GM21515 (cell line): Measurements from ENCODE around the gene KRT5.

Source experiments
- ATAC-seq: cut with Tn5 transposase; IDR thresholded peaks from one replicate; pipeline ENCODE4 v1.9.1; 2021; ENCODE audit not compliant: unreplicated experiment

KRT5 gene

DNA sequence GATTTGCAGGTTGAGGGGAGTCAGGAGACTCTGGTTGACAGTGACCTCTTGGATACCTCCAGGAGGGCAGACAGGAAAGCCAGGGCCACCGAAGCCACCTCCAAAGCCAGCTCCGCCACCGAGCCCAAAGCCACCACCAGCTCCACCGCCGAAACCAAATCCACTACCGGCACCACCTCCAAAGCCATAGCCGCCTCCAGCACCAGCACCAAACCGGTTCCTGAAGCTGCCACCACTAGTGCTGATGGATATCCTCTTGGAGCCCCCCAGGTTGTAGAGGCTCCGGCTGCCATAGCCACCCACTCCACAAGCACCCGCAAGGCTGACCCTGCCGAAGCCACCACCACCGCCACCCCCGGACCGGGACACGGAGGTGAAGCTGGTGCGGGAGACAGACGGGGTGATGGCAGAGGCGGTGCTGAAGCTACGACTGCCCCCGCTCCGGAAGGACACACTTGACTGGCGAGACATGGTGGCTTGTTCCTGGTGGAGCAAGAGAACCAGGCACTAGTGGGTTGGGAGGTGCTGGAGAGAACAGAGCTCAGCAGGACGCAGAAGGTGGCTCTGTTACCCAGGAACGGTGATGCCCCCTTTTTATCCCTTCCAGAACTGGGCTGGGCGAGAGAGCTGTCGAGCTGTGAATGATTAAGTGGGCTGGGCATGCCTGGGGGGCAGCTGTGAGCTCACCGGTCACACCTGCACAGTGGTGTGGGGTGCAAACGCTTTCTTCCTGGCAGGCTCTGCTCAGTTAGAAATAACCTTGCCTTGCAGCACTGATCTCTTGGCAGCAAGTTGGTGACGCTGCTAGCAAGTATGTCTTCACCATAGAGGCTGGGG, at the start of gene KRT5:
Gene KRT5, minus strand, starts transcription at position 569 of the 837 bp plus-strand sequence. Its CDS starts 98 bp downstream, at position 471.
- ATAC-seq, result no peak

GRCh38 chr12:52568111-52568510, 47.9 kb upstream of the KRT5 start:
- no peak for ATAC-seq

DNA sequence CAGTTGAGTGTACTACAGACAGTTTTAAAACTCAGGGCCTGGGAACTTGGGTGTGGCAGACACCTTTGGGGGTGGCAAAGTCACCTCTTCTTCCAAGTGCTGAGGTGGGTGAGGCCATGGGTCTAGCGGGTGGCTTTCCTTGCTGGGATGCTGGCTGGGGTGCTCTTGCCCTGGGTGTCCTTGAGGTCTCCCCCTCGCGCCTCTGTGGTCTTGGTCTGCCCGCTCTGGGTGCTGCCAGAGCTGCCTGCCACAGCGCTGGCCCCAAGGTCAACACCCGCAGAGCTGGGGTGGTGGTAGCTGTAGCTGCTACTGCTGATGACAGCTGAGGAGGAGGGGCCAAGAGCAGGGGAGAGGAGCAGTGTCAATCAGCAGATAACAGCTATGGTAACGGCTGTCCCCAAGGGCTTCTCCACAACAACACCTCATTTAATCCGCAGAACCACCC, 46.7 kb upstream of the KRT5 start:
- no peak for ATAC-seq

DNA sequence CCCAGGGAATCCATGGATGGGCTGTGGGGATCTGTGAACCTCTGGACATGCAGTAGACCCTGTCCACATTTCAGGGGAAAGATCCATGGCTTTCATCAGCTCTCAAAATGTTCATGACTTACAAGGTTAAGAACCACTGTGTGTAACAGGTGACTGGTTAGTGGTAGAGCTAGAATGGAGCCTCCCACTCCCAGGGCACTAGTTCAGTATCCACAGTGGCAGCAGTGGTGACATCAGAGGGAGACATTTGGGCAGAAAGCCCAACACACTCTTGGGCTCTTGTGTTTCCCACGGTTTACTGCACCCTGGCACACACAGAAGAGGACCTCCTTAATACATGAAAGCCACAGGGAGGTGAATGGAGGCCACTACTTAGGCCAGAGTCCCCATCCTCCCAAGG, 44.4 kb upstream of the KRT5 start:
- no peak for ATAC-seq

GRCh38 chr12:52561880-52562449, 41.8 kb upstream of the KRT5 start:
- no peak for ATAC-seq

- no peak for ATAC-seq
Measured at GRCh38 chr12:52559979-52560378, 39.8 kb upstream of the KRT5 start.

- no peak for ATAC-seq
Measured at GRCh38 chr12:52558781-52559445, 38.7 kb upstream of the KRT5 start.

- no peak for ATAC-seq
Measured at GRCh38 chr12:52557476-52557875, 37.3 kb upstream of the KRT5 start.

GRCh38 chr12:52555577-52555976, 35.4 kb upstream of the KRT5 start:
- no peak for ATAC-seq

DNA sequence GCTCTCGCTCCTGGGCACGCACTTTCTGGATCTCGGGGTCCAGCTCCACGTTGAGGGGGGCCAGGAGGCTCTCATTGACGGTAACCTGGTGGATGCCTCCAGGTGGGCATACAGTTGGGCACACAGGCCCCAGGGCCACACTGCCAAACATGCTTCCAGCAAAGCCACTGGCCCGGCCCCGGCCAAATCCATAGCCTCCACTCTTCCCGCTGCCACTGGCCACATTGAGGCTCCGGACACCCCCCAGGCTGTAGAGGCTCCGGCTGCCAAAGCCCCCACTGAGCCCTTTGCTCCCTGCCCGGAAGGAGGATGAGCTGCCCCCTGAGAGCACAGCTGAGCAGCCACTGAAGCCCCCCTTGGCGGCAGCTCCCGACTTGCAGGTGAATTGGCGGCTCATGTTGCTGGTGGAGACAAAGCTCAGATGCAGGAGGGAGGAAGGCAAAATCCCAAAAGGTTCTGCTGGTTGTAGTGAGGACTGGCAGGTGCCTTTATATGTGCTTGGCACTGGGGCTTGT, 32.5 kb upstream of the KRT5 start, which contains the start of gene KRT71:
Gene KRT71, minus strand, starts transcription at position 465 of the 515 bp plus-strand sequence. Its CDS starts 68 bp downstream, at position 397.
- no peak for ATAC-seq

DNA sequence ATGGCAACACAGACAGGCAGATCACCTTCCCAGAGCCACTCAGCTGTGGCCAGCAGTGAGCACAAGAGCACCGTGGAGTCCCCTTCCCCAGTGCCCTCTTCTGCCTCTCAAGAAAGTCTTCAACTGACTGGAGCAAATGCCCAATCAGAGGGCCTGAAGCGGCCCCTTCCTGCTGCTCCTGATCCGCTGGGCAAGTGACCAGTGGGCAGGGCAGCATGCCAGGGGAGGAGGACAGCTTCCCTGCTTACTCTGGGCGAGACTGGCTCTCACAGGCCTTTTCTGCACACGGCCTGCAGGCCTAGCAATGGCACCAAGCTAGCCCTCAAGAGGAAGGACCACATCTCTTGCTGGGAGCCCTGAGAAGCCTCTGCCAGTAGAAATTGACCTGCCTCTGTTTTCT, 31.9 kb upstream of the KRT5 start:
- no peak for ATAC-seq

GRCh38 chr12:52551216-52551865, 31.1 kb upstream of the KRT5 start:
- ATAC-seq, result no peak

GRCh38 chr12:52546126-52546525, 25.9 kb upstream of the KRT5 start:
- ATAC-seq, result no peak

DNA sequence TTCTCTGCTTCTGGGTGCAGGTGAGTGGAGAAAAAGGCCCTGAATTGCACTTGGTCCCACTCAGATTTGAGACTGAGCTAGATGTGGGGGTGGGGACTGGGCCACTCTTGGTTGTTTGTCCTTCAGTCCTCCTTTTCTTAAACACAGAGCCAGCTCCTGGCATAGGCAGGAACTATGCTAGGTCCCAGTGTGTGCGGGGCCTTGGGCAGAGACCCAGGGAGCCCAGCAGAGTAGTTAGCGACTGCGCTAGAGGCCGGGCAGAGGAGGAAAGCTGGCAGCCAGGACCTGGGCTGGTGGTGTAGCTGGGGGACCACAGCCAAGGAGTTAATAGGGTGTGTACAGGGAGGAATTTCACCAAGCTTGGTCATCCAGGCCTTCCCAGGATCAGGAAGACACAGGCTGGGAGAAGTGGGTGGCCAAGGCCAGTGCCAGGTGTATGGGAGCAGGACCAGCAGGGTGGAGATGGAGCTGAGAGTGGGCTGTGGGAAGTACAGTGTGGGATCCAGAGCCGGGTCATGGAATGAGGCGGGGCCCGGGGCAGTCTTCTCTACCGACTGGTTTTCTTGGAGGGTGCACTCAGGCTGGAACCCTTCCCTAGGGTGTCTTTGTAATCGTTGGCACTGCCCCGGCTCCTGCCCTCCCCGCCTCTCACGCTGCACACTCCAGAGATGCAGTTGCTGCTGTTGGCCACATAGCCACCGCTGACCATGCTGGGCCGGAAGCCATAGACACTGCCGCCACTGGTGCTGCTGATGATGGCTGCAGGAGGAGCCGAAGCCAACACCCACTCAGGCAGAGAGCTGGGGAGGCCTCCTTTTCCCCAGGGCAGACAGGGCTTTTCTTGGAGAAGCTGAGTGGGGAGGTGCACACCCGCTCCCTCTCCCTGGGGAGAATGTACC, 24.0 kb upstream of the KRT5 start:
- no peak for ATAC-seq

DNA sequence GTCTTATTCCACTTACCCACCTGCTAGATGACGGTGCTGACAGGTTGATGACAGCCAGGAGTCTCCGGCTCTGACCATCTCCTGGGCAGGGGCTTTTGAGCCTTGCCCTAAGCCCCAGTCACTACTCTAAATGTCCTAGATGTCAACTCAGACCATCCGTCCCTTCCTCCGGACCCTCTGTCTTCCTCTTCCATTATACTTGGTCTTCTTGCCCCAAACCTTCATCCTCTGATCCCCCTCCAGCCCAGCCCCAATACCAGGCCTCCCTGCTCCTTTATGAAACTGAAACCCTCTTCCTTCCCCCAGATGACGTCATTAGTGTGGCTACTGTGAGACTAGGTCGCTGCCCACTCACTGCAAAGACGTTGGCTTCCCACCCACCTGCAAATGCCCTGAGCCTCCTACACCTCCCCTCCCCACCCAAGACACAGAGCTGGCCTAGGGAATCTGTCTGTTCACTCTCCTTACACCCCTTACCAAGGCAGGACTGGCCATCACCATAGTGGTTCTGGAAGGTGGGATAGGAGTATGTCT, 22.7 kb upstream of the KRT5 start:
- ATAC-seq, result no peak

- no peak for ATAC-seq
Measured at GRCh38 chr12:52542157-52542556, 22.0 kb upstream of the KRT5 start.

DNA sequence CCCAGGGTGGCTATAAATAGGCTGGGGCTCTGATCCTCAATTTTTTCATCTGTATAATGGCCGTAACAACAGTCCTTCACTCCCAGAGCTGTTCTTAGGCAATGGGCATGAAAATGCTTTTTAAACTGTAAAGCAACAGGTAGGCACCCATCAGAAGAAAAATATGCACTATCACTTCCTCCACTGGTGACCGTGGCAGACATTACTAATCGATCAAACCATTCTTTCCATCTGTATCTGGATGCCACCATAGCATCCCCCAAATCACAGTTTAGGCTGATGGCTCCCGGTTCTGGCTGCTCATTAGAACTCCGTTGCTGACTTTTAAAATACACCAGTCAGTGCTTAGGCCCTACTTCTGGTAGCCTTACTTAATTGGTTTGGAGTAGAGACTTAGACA, 21.5 kb upstream of the KRT5 start:
- no peak for ATAC-seq

DNA sequence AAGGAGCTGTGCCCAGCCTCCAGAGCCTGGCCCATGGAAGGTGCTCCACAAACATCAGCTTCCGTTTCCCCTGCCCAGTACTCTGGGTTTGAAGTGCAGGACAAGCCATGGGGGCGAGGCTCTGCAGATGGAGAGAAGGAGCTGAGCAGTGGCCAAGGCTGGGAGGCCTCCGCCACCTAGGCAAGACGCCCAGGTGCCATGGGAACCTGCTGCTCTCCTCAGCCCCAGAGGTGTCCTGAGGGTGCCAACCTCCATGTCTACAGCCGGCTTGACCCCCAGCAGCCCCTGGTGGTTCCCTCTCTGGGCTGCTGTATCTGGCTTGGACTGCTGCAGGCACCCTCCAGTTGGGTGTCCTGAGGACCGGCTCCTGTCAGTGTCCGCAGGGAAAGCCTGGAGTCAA, 20.3 kb upstream of the KRT5 start:
- no peak for ATAC-seq

GRCh38 chr12:52539821-52540173, 19.6 kb upstream of the KRT5 start:
- ATAC-seq, result no peak
